Brain pericyte (primary cell): ENCODE results near the gene HOMER1.
A peak's percentile ranks its signal among the peaks of the same experiment; 100 is the strongest.
"Not testable (repeated sequence)": the region's sequence is repeated elsewhere in the genome, so short reads cannot be mapped to it uniquely, and the experiment has no call there.

Experiments used
- DNase-seq: peaks from one replicate; pipeline ENCODE4 v3.0.0-alpha.2; 2012; ENCODE audit warnings: low read depth, low spot score

HOMER1 gene

GRCh38 chr5:79417495-79417894 is 96.4 kb downstream of the HOMER1 start:
- DNase-seq = no peak

DNA sequence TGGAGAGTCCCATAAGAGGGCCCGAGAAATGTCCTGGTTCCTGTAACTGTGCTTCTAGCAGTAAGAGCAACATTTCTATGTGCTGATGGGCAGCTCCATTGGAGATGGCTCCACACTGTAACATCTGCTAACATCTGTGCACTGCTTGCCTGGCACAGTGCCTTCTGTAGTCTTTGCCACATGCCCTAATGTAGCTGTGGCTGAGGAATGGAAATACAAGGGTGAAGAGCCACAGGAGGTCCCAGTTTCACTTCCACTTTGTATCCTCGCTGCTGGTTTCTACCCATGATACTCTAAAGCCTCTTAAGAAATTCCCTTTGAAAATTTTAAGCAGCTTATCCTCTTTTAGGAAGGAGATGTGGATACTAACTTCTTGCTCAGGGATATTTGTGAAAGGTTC is 97.4 kb downstream of the HOMER1 start:
- peak; percentile 42 for DNase-seq

DNA sequence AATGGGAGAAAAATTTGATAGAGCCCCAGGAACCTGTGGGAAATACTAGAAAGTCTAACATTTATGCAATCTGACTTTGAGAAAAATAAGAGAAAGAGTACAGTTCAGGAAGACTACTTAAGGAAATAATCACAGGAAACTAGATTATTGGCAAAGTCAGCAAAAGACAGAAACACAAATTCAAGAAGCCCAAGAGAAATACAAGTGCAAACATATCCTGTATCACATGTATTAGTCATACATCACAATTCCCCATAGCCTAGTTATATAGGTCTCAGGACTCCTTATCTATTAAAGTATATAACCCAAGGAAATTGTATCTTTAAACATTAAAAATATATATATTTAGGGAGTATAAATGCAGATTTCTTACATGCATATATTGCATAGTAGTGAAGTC is 100.8 kb downstream of the HOMER1 start:
- no peak for DNase-seq

DNA sequence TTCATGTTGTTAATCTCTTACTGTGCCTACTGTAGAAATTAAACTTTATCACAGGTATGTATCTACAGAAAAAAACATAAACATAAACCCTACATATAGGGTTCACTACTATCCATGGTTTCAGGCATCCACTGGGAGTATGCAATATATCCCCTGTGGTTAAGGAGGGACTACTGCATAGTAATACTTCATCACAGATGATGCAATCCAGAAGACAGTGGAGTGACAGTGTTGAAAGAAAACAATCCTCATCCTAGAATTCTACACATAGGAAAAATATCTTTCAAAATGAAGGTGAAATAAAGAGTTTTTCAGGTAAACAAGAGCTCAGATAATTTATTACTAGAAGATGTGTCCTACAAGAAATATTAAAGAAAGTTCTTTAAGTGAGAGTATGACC is 105.9 kb downstream of the HOMER1 start:
- no peak for DNase-seq

- DNase-seq = no peak
Observed at GRCh38 chr5:79407591-79407990, 106.3 kb downstream of the HOMER1 start.

- DNase-seq = no peak
Observed at GRCh38 chr5:79401216-79401615, 112.7 kb downstream of the HOMER1 start.

DNA sequence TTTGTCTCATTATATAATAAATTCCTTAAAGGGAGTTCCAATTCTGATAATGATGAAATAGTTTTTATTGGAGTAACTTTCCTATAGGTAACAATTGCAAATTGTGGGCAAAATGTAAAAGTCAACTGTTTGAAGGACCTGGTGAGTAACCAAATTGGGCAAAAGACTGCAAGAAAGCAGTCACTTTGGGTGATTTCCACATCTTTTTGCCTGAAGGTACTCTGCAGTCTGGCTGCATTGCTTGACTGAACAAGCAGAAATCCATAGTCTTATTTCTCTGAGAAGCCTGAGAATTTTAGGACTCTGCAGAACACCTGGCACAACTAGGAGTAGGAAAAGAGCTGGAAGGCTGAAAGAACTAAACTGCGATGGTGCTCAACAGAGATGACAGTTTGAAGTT is 114.9 kb downstream of the HOMER1 start:
- DNase-seq = no peak

DNA sequence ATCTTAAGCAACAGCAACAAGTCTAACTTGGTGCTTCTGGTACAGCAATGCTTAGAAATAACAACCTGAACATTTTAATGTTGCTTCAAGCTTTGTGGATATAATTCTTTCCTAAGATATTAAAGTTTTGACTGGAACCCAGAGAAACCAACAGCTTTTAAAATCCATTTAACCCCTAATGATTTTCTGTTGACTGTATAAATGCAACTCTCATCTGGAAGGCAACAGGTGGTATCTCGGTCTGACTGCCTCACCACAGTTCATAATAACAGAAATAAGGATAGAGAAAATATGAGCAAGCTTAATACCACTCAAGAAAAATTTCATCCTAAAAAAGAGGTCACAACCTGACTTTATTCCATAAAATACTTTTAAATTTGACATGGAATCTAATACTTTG is 116.9 kb downstream of the HOMER1 start:
- no peak for DNase-seq

DNA sequence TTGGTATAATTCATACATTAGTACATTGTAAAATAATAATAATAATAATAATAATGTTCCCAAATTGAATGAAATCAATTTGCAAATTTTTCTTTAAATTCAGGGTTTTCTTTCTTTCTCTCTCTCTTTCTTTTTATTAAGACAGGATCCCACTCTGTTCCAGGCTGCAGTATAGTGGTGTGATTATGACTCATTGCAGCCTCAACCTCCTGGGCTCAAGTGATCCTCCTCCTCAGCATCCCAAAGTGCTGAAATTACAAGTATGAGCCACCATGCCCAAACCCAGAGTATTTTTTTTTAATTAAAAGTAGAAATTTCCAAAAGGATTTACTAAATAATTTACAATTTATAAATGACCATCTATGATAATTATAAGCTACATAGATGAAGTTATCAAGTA is 117.7 kb downstream of the HOMER1 start:
- no peak for DNase-seq

DNA sequence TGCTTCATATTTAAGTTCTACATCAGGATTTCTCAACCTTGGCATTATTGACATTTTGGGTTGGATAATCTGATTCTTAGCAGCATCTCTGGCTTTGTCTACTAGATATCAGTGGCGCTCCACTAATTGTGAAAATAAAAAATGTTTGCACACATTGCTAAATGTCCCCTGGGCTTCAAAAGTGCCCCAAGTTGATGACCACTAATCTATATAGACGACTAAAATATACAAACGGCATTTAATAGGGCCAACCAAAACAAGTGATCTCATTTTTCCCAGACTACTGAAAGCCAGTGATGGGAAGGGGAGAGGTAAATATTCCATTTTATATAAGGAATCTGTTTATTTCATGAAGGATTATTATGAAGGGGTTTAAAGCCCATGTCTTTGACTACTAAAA is 118.6 kb downstream of the HOMER1 start:
- no peak for DNase-seq

DNA sequence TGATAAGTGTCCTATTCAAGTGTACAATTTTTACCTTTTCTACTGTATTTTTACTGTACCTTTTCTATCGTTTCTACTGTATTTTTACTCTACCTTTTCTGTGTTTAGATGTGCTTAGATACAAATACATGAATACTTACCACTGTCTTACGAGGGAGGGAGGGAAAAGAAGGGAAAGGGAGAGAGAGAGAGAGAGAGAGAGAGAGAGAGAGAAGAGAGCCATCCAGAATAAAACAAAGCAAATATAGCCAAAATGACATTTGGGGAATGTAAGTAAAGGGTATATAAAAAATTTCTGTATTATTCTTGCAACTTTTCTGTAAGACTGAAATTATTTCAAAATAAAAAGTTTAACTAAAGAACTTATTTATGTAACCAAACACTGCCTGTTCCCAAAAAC is 121.2 kb downstream of the HOMER1 start:
- no peak for DNase-seq

DNA sequence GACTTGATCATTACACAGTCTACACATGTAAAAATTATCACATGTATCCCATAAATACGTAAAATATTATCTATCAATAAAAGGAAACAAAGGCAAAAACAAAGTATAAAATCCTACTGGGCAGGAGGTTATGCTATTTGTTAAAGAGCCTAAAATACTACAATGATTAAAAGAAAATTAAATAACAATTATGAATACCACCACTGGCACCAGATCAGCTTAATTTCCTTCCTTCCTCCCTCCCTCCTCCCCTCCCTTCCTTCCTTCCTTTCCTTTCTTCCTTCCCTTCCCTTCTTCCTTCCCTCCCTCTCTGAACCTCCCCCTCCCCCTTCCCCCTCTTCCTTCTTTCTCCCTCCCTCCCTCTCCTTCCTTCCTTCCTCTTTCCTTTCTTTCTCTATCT is 127.3 kb downstream of the HOMER1 start:
- DNase-seq = no peak

DNA sequence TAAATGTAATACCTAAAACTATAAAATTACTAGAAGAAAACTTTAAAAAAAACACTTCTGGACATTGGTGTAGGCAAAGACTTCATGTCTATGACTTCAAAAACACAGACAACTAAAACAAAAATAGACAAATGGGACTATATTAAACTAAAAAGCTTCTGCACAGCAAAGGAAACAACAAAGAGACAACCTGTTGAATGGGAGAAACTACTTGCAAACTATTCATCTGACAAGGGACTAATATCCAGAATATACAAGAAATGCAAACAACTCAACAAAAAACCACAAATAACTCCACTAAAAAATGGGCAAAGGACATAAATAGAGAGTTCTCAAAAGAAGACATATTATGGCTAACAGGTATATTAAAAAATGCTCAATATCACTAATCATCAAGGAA is 128.8 kb downstream of the HOMER1 start:
- DNase-seq = not testable (repeated sequence)

GRCh38 chr5:79378510-79379186 is 135.3 kb downstream of the HOMER1 start:
- DNase-seq = no peak

DNA sequence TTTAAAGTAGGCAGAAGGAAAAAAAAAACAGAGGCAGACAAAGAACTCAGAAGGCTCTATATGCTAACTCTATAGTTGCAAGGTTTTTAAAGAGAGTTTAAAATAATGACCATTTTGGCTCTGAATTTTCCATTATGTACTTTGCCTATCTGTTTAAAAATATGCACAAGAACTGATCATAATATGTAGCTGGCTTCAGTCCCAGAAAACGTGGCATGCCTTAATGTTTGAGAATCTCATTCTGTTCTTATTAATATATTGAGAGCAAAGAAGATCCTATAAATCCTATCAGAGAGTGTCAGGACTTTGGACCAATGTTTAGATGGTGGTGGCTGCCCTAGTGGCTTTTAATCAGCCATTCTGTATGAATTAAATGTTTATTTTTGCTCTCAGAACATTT is 156.5 kb downstream of the HOMER1 start:
- no peak for DNase-seq

- no peak for DNase-seq
Observed at GRCh38 chr5:79349881-79350280, 164.1 kb downstream of the HOMER1 start.

DNA sequence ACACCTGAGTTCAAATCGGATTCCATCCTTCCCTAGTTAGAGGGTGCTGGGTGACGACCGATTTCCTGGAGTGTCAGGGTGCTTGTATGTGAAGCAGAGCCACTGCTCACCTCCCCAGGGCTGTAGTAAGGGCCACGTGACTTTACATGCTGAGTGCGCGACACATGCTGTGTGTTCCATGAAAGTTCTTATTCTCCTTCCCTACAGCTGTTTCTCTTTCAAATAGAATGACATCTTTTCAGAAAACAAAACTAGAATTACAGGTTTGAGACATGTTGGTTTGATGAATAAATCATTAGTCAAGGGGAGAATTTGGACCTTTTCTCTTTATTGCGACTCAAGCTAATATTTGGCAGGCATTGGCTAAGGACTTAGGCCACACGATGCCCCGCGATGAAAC is 164.9 kb downstream of the HOMER1 start:
- no peak for DNase-seq

- peak; percentile 3 for DNase-seq
Observed at GRCh38 chr5:79346420-79346824, 167.5 kb downstream of the HOMER1 start.

DNA sequence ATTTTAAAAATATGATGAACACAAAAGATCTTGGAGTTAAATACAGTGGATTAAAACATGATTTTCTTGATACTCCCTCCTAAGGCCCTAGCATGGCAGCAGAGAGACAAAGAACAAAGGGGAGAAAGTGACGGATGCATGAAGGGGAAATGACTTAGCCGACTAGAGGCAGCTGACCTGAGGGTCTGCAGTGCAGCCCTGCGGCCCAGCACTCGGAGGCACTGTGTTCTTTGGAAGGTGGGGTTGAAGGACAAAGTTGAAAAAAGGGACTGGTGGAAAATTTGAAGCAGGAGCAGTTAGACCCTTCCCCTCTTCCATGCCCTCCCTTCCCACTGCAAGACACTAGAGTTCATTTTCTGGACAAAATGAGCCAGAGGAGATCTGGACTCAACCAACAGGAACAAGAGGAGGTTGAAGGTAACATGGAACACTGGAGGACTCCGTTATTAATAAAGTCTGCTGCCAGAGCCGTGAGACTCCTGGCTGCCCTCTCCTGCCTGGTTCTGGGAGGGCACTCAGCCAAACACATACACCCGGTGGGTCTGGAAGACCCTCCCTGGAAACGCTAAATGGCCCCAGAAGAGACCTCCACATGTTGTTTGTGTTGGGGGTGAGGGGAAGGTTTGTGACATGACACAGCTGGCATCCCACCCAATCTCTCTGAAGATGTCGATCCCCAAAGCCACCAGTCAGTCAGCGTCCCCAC is 179.9 kb downstream of the HOMER1 start:
- DNase-seq = no peak

DNA sequence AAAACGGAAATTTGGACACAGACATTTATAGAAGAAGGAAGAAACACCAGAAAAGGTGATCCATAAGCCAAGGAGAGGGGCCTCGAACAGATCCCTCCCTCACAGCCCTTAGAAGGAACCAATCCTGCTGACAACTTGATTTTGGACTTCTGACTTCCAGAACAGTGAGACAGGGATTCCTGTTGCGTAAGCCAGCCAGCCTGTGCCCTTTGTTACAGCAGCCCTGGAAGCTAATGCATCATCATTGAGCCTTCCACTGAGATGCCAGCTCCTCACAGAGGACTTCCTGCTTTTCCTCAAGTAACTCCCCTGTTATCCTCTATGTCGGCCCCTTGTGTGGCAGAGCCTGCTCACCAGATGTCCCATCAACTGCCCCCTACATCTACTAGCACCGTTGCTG is 183.9 kb downstream of the HOMER1 start:
- DNase-seq = no peak

DNA sequence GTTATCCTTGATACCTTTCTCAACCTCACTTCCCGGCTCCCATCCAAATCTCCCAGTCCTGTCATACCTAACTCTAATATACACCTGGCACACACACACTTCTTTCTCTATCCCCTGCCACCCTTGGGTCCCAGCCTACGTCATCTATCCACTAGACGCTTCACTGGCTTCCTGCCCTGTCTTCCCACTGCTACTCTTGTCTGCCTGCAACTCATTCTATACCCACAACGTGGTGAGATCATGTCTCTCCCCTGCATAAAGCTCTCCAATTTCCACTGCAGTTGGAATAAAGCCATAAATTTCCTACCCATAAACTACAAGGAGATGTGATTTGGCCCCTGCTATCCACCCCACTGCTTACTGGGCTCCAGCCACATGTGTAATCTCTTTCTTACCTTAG is 184.5 kb downstream of the HOMER1 start:
- no peak for DNase-seq
